H1 (cell line): ENCODE data around the gene SDF2. TPM values are rescaled to one million over a fixed set of nuclear protein-coding genes. Genes with fewer than 3 reads are reported as not detected.

Experiments used
- CTCF ChIA-PET: fragments of 300-600 bp; sonication (Branson Sonifier 250); formaldehyde crosslinking; loops from one replicate; lab custom pipeline; 2021; ENCODE audit not compliant: partially characterized antibody; lab: Charles Lee
- POLR2A ChIA-PET: fragments of 300-600 bp; sonication (Branson Sonifier 250); formaldehyde crosslinking; loops from one replicate; lab custom pipeline; 2021; ENCODE audit warnings: inconsistent platforms; ENCODE audit not compliant: partially characterized antibody; lab: Charles Lee
- DNase-seq, 2 experiments: peaks; one replicate each; pipeline versions ENCODE4 v3.0.0 to v3.0.0-alpha.2; 2010 to 2022; ENCODE audit warnings: low spot score in 2 of 2, low read depth in 1 of 2, mixed read lengths in 1 of 2
- FAIRE-seq: peaks from 2 replicates; lab custom pipeline; 2011; peaks lifted over from hg19 to GRCh38; lab: Jason Lieb, UNC
- H2AFZ ChIP-seq: 2 replicates; pipeline ENCODE4 v1.8.1; 2012; ENCODE audit warnings: low read length, inconsistent platforms
- H2AK5ac ChIP-seq: 2 replicates; pipeline ENCODE4 v1.6.1; 2013; ENCODE audit warnings: low read depth, low read length
- H2BK120ac ChIP-seq: replicated peaks from 2 replicates; pipeline ENCODE3; 2013; ENCODE audit warnings: low read depth, low read length, inconsistent platforms
- H2BK12ac ChIP-seq: 2 replicates; pipeline ENCODE4 v1.6.1; 2013; ENCODE audit warnings: low read depth, low read length
- H2BK15ac ChIP-seq: 2 replicates; pipeline ENCODE4 v1.6.1; 2013; ENCODE audit warnings: low read length
- H2BK20ac ChIP-seq: 2 replicates; pipeline ENCODE4 v1.6.1; 2013; ENCODE audit warnings: low read length
- H2BK5ac ChIP-seq: 2 replicates; pipeline ENCODE4 v1.6.1; 2013; ENCODE audit warnings: low read depth, low read length
- H3K14ac ChIP-seq: 2 replicates; pipeline ENCODE4 v1.6.1; 2013; ENCODE audit warnings: inconsistent platforms; ENCODE audit not compliant: insufficient read length
- H3K18ac ChIP-seq: 2 replicates; pipeline ENCODE4 v1.6.1; 2013; ENCODE audit warnings: low read length; ENCODE audit errors: extremely low read depth
- H3K23ac ChIP-seq: 2 replicates; pipeline ENCODE4 v1.6.1; 2013; ENCODE audit warnings: inconsistent platforms; ENCODE audit not compliant: insufficient read length
- H3K23me2 ChIP-seq: 2 replicates; pipeline ENCODE4 v1.6.1; 2013; ENCODE audit warnings: low read depth, low read length
- H3K27ac ChIP-seq: 2 replicates; pipeline ENCODE4 v1.6.1; 2011; ENCODE audit warnings: low read depth, low read length, inconsistent platforms
- H3K27me3 ChIP-seq, 4 experiments: replicated peaks in 1 of 4; 1 replicate in 1 of 4; 2 replicates in 3 of 4; pipeline versions ENCODE4 v1.6.1 to v1.8.1; 2011 to 2013; ENCODE audit warnings: low read length in 3 of 4, mild to moderate bottlenecking in 3 of 4, inconsistent platforms in 2 of 4, mixed read lengths in 2 of 4, moderate library complexity in 1 of 4; ENCODE audit not compliant: control insufficient read depth in 3 of 4, insufficient read depth in 3 of 4; ENCODE audit errors: extremely low read depth in 1 of 4
- H3K36me3 ChIP-seq, 4 experiments: 2 replicates each; pipeline versions ENCODE4 v1.6.1 to v1.8.1; 2011 to 2013; ENCODE audit warnings: mild to moderate bottlenecking in 4 of 4, low read length in 3 of 4, moderate library complexity in 2 of 4, control low read depth in 1 of 4, inconsistent platforms in 1 of 4; ENCODE audit not compliant: insufficient read depth in 4 of 4, control insufficient read depth in 2 of 4
- H3K4ac ChIP-seq: replicated peaks from 2 replicates; pipeline ENCODE3; 2013; ENCODE audit warnings: low read length, low read depth, mixed read lengths, inconsistent platforms; ENCODE audit not compliant: insufficient read length
- H3K4me1 ChIP-seq, 4 experiments: replicated peaks in 1 of 4; 1 replicate in 1 of 4; 2 replicates in 3 of 4; pipeline versions ENCODE4 v1.6.1 to v1.8.1; 2011 to 2013; ENCODE audit warnings: low read length in 3 of 4, inconsistent platforms in 2 of 4, mixed read lengths in 1 of 4; ENCODE audit not compliant: insufficient read depth in 4 of 4, control insufficient read depth in 3 of 4
- H3K4me2 ChIP-seq, 2 experiments: 2 replicates each; pipeline versions ENCODE4 v1.6.1 to v1.8.1; 2011 to 2013; ENCODE audit warnings: low read depth in 2 of 2, low read length in 2 of 2, control low read depth in 1 of 2, inconsistent platforms in 1 of 2, mild to moderate bottlenecking in 1 of 2; ENCODE audit not compliant: insufficient read depth in 1 of 2
- H3K4me3 ChIP-seq, 4 experiments: fragments of 200-600, 300-600 bp in 1 of 4; sonication (generic), shearing (Covaris generic), sonication (Bioruptor Twin) in 1 of 4; 2 replicates each; pipeline versions ENCODE4 v1.5.1 to v1.8.1; 2011 to 2016; ENCODE audit warnings: low read length in 4 of 4, low read depth in 3 of 4, control low read depth in 2 of 4, inconsistent platforms in 2 of 4, mild to moderate bottlenecking in 2 of 4, mixed read lengths in 1 of 4, moderate library complexity in 1 of 4; ENCODE audit not compliant: insufficient read depth in 2 of 4; ENCODE audit errors: extremely low read depth in 1 of 4
- H3K56ac ChIP-seq: replicated peaks from 2 replicates; pipeline ENCODE3; 2013; ENCODE audit warnings: low read depth, mild to moderate bottlenecking, mixed read lengths, low read length, inconsistent platforms; ENCODE audit not compliant: insufficient read length
- H3K79me1 ChIP-seq: 2 replicates; pipeline ENCODE4 v1.6.1; 2013; ENCODE audit warnings: low read depth, low read length, control low read depth
- H3K79me2 ChIP-seq, 2 experiments: 2 replicates each; pipeline versions ENCODE4 v1.6.1 to v1.8.1; 2012 to 2013; ENCODE audit warnings: low read length in 2 of 2, mild to moderate bottlenecking in 2 of 2, inconsistent platforms in 1 of 2; ENCODE audit not compliant: insufficient read depth in 2 of 2, control insufficient read depth in 1 of 2
- H3K9ac ChIP-seq, 4 experiments: replicated peaks in 1 of 4; 1 replicate in 1 of 4; 2 replicates in 3 of 4; pipeline versions ENCODE4 v1.6.1 to v1.8.1; 2011 to 2013; ENCODE audit warnings: low read depth in 3 of 4, low read length in 3 of 4, control low read depth in 2 of 4, mild to moderate bottlenecking in 2 of 4, moderate library complexity in 2 of 4, inconsistent platforms in 1 of 4; ENCODE audit errors: extremely low read depth in 1 of 4
- H3K9me3 ChIP-seq, 2 experiments: 2 replicates each; pipeline versions ENCODE4 v1.6.1 to v1.8.1; 2012 to 2013; ENCODE audit warnings: mild to moderate bottlenecking in 2 of 2, moderate library complexity in 2 of 2, control low read depth in 1 of 2, inconsistent platforms in 1 of 2, low read depth in 1 of 2, low read length in 1 of 2, mixed read lengths in 1 of 2; ENCODE audit not compliant: insufficient read depth in 2 of 2
- H4K20me1 ChIP-seq, 2 experiments: replicated peaks in 1 of 2; 2 replicates each; pipeline versions ENCODE3 to v1.8.1; 2011 to 2013; ENCODE audit warnings: inconsistent platforms in 2 of 2, low read length in 2 of 2, mild to moderate bottlenecking in 1 of 2; ENCODE audit not compliant: insufficient read depth in 2 of 2, control insufficient read depth in 1 of 2
- H4K5ac ChIP-seq: 2 replicates; pipeline ENCODE4 v1.6.1; 2013; ENCODE audit warnings: low read length, low read depth, mixed read lengths, inconsistent platforms; ENCODE audit not compliant: insufficient read length
- H4K8ac ChIP-seq: 2 replicates; pipeline ENCODE4 v1.8.0; 2013; ENCODE audit warnings: mild to moderate bottlenecking, moderate library complexity, low read length, inconsistent platforms; ENCODE audit not compliant: insufficient read depth; ENCODE audit errors: extremely low read depth
- H4K91ac ChIP-seq: replicated peaks from 2 replicates; pipeline ENCODE3; 2013; ENCODE audit warnings: low read length, mixed read lengths, inconsistent platforms; ENCODE audit not compliant: insufficient read length
- GTF2F1 ChIP-seq: IDR thresholded peaks from 2 replicates; pipeline ENCODE4 v1.6.1; 2012; ENCODE audit warnings: low read depth, low read length, improper control_type of control experiment, borderline replicate concordance
- NANOG ChIP-seq: IDR thresholded peaks from 2 replicates; pipeline ENCODE4 v1.6.1; 2011; ENCODE audit warnings: low read length, low read depth, mild to moderate bottlenecking, inconsistent platforms; ENCODE audit not compliant: insufficient read depth, poor library complexity, severe bottlenecking
- RNF2 ChIP-seq: fragments of 200-900, 300-1000 bp; sonication (generic); IDR thresholded peaks from 2 replicates; pipeline ENCODE4 v1.7.1; 2016; ENCODE audit warnings: borderline replicate concordance, low read depth, mild to moderate bottlenecking, antibody characterized with exemption, low read length; ENCODE audit not compliant: poor library complexity, severe bottlenecking; ENCODE audit errors: missing control alignments
- SAP30 ChIP-seq: fragments of 300-600 bp; sonication (generic); IDR thresholded peaks from 2 replicates; pipeline ENCODE4 v1.7.1; 2012; ENCODE audit warnings: low read length, moderate library complexity, mild to moderate bottlenecking, inconsistent platforms; ENCODE audit not compliant: insufficient read depth, insufficient replicate concordance
- SRF ChIP-seq: IDR thresholded peaks from 2 replicates; pipeline ENCODE4 v1.6.1; 2011; ENCODE audit warnings: mild to moderate bottlenecking, low read depth, low read length, moderate library complexity
- TEAD4 ChIP-seq: IDR thresholded peaks from 2 replicates; pipeline ENCODE4 v1.6.1; 2012; ENCODE audit warnings: low read depth, low read length, inconsistent platforms, mixed read lengths
- YY1 ChIP-seq: IDR thresholded peaks from 2 replicates; pipeline ENCODE4 v1.6.1; 2011; ENCODE audit warnings: low read depth, mild to moderate bottlenecking, low read length
- ZNF274 ChIP-seq: IDR thresholded peaks from 2 replicates; pipeline ENCODE4 v1.7.0; 2012; ENCODE audit warnings: low read length, borderline replicate concordance; ENCODE audit errors: extremely low read depth
- WGBS, 2 experiments: shearing (Covaris generic) in 1 of 2; methylation state at CpG; one replicate each; pipeline versions ENCODE4 v1.1.6 to v1.1.7; 2013 to 2015; ENCODE audit warnings: low lambda C conversion rate in 2 of 2, mixed read lengths in 2 of 2, inconsistent platforms in 1 of 2, low coverage in 1 of 2, missing lambda C conversion rate in 1 of 2; ENCODE audit not compliant: insufficient replicate concordance in 2 of 2, insufficient coverage in 1 of 2, insufficient read length in 1 of 2; ENCODE audit errors: extremely low coverage in 1 of 2, missing lambda C conversion rate in 1 of 2; 5-methylcytosine and 5-hydroxymethylcytosine counted together
- polyA plus RNA-seq, 7 experiments: library from polyadenylated mRNA; depleted of rRNA in 3 of 7; stranded (reverse) in 5 of 7; unstranded in 2 of 7; fragments of >200 nt in 5 of 7; fragments of 200-250 nt in 2 of 7; gene quantifications; 1 replicate in 5 of 7; 2 replicates in 1 of 7; 4 replicates in 1 of 7; pipeline versions ENCODE4 v1.2.1 to v1.2.3, GENCODE V29; 2011 to 2013; ENCODE audit warnings: missing spikeins in 2 of 7, mixed read lengths in 2 of 7
- total RNA-seq: library from RNA; stranded (reverse); fragmentation: NEBNext Ultra II Directional; extraction: Animal tissue kit (Norgen Biotek cat#: 25700); gene quantifications from 2 replicates; pipeline ENCODE4 v1.2.1, GENCODE V29; 2021
- TF ChIP-seq, protein P1 (sequence below): IDR thresholded peaks from 2 replicates; pipeline ENCODE4 v1.6.1; 2012; ENCODE audit warnings: inconsistent platforms
- TF ChIP-seq, protein P2 (sequence below): IDR thresholded peaks from 2 replicates; pipeline ENCODE4 v1.6.1; 2012; ENCODE audit warnings: inconsistent platforms

Gene SDF2
- total and polyA plus RNA-seq, 2 of the 8 experiments (the other 6 are each of a cell fraction or from before 2014, with no cell fraction given): 44.8 to 65.4 TPM

DNA sequence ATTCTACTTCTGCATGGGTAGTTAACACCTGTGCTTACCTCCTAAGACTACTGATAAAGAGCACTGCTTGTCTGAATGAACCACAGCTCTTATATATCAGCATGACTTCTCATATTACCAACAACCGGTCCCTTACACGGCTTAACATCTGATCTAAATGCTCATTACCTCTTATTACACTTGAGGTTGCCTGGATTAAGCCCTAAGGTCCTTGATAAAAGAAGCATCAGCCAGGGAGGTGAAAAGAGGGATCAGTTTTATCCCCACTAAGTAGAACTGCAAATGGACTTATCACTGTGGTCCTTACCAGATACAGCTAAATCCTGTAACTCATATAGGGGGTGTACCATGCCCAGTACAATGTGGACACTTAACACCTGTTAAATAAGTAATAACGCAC is 39.5 kb downstream of the SDF2 start:
- TF ChIP-seq, protein P1, sequence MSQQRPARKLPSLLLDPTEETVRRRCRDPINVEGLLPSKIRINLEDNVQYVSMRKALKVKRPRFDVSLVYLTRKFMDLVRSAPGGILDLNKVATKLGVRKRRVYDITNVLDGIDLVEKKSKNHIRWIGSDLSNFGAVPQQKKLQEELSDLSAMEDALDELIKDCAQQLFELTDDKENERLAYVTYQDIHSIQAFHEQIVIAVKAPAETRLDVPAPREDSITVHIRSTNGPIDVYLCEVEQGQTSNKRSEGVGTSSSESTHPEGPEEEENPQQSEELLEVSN: no peak
- no peak for TF ChIP-seq RNF2
- TF ChIP-seq TEAD4: no peak
- TF ChIP-seq SAP30: no peak
- no peak for TF ChIP-seq YY1
- no peak for TF ChIP-seq SRF
- TF ChIP-seq NANOG: no peak
- TF ChIP-seq GTF2F1: no peak
- TF ChIP-seq ZNF274: no peak
- TF ChIP-seq, protein P2, sequence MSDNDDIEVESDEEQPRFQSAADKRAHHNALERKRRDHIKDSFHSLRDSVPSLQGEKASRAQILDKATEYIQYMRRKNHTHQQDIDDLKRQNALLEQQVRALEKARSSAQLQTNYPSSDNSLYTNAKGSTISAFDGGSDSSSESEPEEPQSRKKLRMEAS: no peak
- H3K23me2 ChIP-seq: peaks cover 2% of the 10 kb centered on the region; the same call in 1 of the 2 replicates
- H4K5ac ChIP-seq: no peak overlapping the region
- no peak overlapping the region for H2BK20ac ChIP-seq
- DNase-seq: no peak
- POLR2A ChIA-PET: interaction anchor here (0.6 to 14.8 kb wide), 7 partner anchors 10 to 80 kb away, joined by 3 to 163 read pairs (median 5); partner anchors contain the start of gene PIGS
- no peak overlapping the region for H2BK120ac ChIP-seq
- no peak overlapping the region for H2BK15ac ChIP-seq
- no peak overlapping the region for H3K18ac ChIP-seq
- WGBS, 2 experiments: 90% methylated on average over 3 of the region's 3 CpGs; no CpG with 5 or more reads in 1 of the 2 experiments
- H4K20me1 ChIP-seq: peaks cover 2 to 6% of the 10 kb centered on the region in 2 experiments
- H3K4me3 ChIP-seq: no peak overlapping the region
- 0 out of 2 replicates have a peak, but pooled peaks cover 2% of the 10 kb centered on the region for H3K79me1 ChIP-seq
- no peak overlapping the region for H3K56ac ChIP-seq
- H3K9me3 ChIP-seq: no peaks in the 10 kb centered on the region
- H3K27me3 ChIP-seq: no peaks in the 10 kb centered on the region
- no peak overlapping the region for H3K4ac ChIP-seq
- H3K23ac ChIP-seq: no peak overlapping the region
- H3K36me3 ChIP-seq: peaks cover 52 to 84% (median 68%) of the 10 kb centered on the region in 4 experiments
- no peaks in the 10 kb centered on the region for H3K79me2 ChIP-seq
- H2AK5ac ChIP-seq: no peak overlapping the region
- no peaks in the 10 kb centered on the region for H3K4me1 ChIP-seq
- CTCF ChIA-PET: interaction anchor here (1.0 to 3.6 kb wide), 5 partner anchors 10 to 33 kb away, joined by 3 to 21 read pairs (median 4); partner anchors contain the start of genes BLTP2 and RSKR
- no peak overlapping the region for H2BK12ac ChIP-seq
- H3K4me2 ChIP-seq: no peak overlapping the region
- no peak overlapping the region for H2AFZ ChIP-seq
- FAIRE-seq: no peak
- H2BK5ac ChIP-seq: no peak overlapping the region
- no peak overlapping the region for H3K14ac ChIP-seq
- no peak overlapping the region for H3K27ac ChIP-seq
- H4K91ac ChIP-seq: no peak overlapping the region
- no peak overlapping the region for H4K8ac ChIP-seq
- no peak overlapping the region for H3K9ac ChIP-seq
